ENCODE data around the gene PHLPP1. TPM values are rescaled to one million over a fixed set of nuclear protein-coding genes. Genes with fewer than 3 reads are reported as not detected.

PHLPP1 gene
- total RNA-seq, 6 experiments from 2014 or later = 4.5 to 7.9 (median 5.5) TPM

- no peaks in the 10 kb centered on the region for H3K36me3 Mint-ChIP-seq (ENCODE audit: low read depth)
- peak overlapping the region; percentile 86 for H3K4me3 Mint-ChIP-seq
- peak; percentile 72 for DNase-seq
- TF ChIP-seq CTCF (IDR thresholded peaks at IDR 0.05) = no peak
- H3K4me1 Mint-ChIP-seq (ENCODE audit: low read depth) = peaks cover 35% of the 10 kb centered on the region
- H3K9me3 Mint-ChIP-seq = no peaks in the 10 kb centered on the region
- peak overlapping the region; percentile 83 for H3K27ac Mint-ChIP-seq
- no peaks in the 10 kb centered on the region; the same call in none of the 2 replicates for H3K27me3 Mint-ChIP-seq (ENCODE audit: insufficient read depth)
Observed at GRCh38 chr18:62717169-62717924, 2.0 kb downstream of the PHLPP1 start.

GRCh38 chr18:62717925-62718800 lies 2.8 kb downstream of the PHLPP1 start:
- H3K27me3 Mint-ChIP-seq (ENCODE audit: insufficient read depth) = no peaks in the 10 kb centered on the region; the same call in none of the 2 replicates
- H3K9me3 Mint-ChIP-seq = no peaks in the 10 kb centered on the region
- DNase-seq = no peak
- peak overlapping the region; percentile 86 for H3K4me3 Mint-ChIP-seq
- H3K27ac Mint-ChIP-seq = no peak overlapping the region
- peaks cover 35% of the 10 kb centered on the region for H3K4me1 Mint-ChIP-seq (ENCODE audit: low read depth)
- TF ChIP-seq CTCF (IDR thresholded peaks at IDR 0.05) = no peak
- H3K36me3 Mint-ChIP-seq (ENCODE audit: low read depth) = no peaks in the 10 kb centered on the region

GRCh38 chr18:62720048-62720447 lies 4.7 kb downstream of the PHLPP1 start:
- H3K4me1 Mint-ChIP-seq (ENCODE audit: low read depth) = peaks cover 27% of the 10 kb centered on the region
- no peak for DNase-seq
- H3K4me3 Mint-ChIP-seq = no peak overlapping the region

GRCh38 chr18:62720766-62721613 lies 5.6 kb downstream of the PHLPP1 start:
- H3K9me3 Mint-ChIP-seq = no peaks in the 10 kb centered on the region
- no peaks in the 10 kb centered on the region for H3K36me3 Mint-ChIP-seq (ENCODE audit: low read depth)
- H3K27ac Mint-ChIP-seq = no peak overlapping the region
- H3K4me1 Mint-ChIP-seq (ENCODE audit: low read depth) = peaks cover 27% of the 10 kb centered on the region
- H3K27me3 Mint-ChIP-seq (ENCODE audit: insufficient read depth) = no peaks in the 10 kb centered on the region; the same call in 1 of the 2 replicates
- DNase-seq = no peak
- no peak for TF ChIP-seq CTCF (IDR thresholded peaks at IDR 0.05)
- H3K4me3 Mint-ChIP-seq = no peak overlapping the region

More at GRCh38 chr18:62720048-62720447, 4.7 kb downstream of the PHLPP1 start:
- Mint-ChIP-seq H3K27me3 (ENCODE audit: insufficient read depth) (no peaks in the 10 kb centered on the region; the same call in 1 of the 2 replicates), H3K27ac (no peak overlapping the region), H3K9me3 (no peaks in the 10 kb centered on the region), H3K36me3 (ENCODE audit: low read depth) (no peaks in the 10 kb centered on the region)
- TF ChIP-seq CTCF (IDR thresholded peaks at IDR 0.05) = no peak
